ENCODE data around the gene MSL3. TPM values are rescaled to one million over a fixed set of nuclear protein-coding genes. Genes with fewer than 3 reads are reported as not detected.

MSL3 gene
- total RNA-seq, 1 donor from 2014 or later: 12.0 TPM

DNA sequence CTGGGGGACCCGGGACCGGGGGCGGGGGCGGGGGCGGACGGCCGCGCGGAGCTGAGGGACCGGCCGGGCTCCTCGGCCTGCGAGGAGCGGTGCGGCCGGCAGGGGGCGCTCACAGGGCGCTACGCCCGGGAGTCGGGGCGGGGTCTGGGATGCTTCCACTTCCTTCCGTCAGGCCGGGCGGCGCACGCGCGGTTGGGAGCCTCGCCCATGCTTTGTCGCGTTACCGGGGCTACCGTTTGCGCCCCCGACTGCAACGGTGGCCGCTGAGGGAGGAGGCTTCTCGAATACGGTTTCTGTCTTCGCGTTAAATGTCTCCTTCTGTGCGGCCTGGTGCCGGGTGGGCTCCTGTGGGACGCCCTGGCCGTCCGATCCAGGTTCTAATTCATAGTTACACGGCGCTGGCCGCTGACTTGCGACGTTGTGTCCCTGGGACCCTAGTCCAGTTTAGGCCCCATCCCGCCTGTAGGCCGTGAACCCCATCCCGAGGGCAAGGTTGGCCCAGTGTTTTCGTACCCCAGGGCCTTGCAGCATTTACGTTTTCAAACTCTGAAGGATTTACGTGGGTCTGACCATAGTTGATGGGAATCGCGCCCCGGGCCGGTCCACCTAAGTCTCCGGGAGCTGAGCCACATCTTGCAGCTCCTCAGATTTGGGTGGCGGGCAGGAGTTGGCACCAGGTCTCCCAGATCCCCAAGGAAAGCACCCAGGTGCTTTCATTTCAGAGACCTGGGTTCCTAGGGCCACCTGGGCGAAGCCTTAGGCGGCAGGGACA is 549 bp downstream of the MSL3 start:
- Histone ChIP-seq H3K4me1 (ENCODE audit: control insufficient read depth in 3 of 3, insufficient read depth in 3 of 3, low read length in 3 of 3) (peaks cover 4 to 13% (median 4%) of the 10 kb centered on the region in 3 donors), H3K27ac (ENCODE audit: low read depth, low read length) (peak overlapping the region; percentile 85), H3K9me3 (ENCODE audit: control insufficient read depth in 3 of 3, low read length in 3 of 3) (no peaks in the 10 kb centered on the region), H3K27me3 (ENCODE audit: control insufficient read depth in 3 of 3, insufficient read depth in 3 of 3, low read length in 3 of 3) (no peaks in the 10 kb centered on the region), H3K36me3 (ENCODE audit: control insufficient read depth in 3 of 3, insufficient read depth in 3 of 3, low read length in 3 of 3) (peaks cover 8 to 18% (median 8%) of the 10 kb centered on the region in 3 donors), H3K4me3 (ENCODE audit: low read length in 3 of 3) (peak overlapping the region; percentile 77 to 85 (median 85)), H3K9ac (ENCODE audit: low read depth in 1 of 3, low read length in 3 of 3) (peak overlapping the region; percentile 72 to 87 (median 85))

DNA sequence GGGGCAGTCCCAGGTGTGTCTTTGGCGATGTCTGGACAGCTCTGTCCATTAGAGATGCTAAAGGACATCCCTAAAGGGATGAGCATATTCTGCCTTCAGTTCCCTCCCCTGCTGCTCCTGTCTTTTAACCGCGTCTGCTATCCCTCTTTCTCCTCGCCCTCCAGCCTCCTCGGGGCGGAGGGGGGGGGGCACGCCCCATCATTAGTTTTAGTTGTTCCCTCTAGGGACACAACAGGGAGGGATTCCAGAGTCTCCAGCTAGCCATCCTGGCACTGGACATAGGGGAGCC is 1.1 kb downstream of the MSL3 start:
- peak overlapping the region; percentile 72 to 87 (median 85) for H3K9ac ChIP-seq (ENCODE audit: low read depth in 1 of 3, low read length in 3 of 3)
- peaks cover 4 to 13% (median 4%) of the 10 kb centered on the region in 3 donors for H3K4me1 ChIP-seq (ENCODE audit: control insufficient read depth in 3 of 3, insufficient read depth in 3 of 3, low read length in 3 of 3)
- H3K36me3 ChIP-seq (ENCODE audit: control insufficient read depth in 3 of 3, insufficient read depth in 3 of 3, low read length in 3 of 3): peaks cover 12 to 22% (median 12%) of the 10 kb centered on the region in 3 donors
- no peaks in the 10 kb centered on the region for H3K27me3 ChIP-seq (ENCODE audit: control insufficient read depth in 3 of 3, insufficient read depth in 3 of 3, low read length in 3 of 3)
- peak overlapping the region; percentile 77 to 85 (median 85) for H3K4me3 ChIP-seq (ENCODE audit: low read length in 3 of 3)
- no peaks in the 10 kb centered on the region for H3K9me3 ChIP-seq (ENCODE audit: control insufficient read depth in 3 of 3, low read length in 3 of 3)
- peak overlapping the region; percentile 85 for H3K27ac ChIP-seq (ENCODE audit: low read depth, low read length)

DNA sequence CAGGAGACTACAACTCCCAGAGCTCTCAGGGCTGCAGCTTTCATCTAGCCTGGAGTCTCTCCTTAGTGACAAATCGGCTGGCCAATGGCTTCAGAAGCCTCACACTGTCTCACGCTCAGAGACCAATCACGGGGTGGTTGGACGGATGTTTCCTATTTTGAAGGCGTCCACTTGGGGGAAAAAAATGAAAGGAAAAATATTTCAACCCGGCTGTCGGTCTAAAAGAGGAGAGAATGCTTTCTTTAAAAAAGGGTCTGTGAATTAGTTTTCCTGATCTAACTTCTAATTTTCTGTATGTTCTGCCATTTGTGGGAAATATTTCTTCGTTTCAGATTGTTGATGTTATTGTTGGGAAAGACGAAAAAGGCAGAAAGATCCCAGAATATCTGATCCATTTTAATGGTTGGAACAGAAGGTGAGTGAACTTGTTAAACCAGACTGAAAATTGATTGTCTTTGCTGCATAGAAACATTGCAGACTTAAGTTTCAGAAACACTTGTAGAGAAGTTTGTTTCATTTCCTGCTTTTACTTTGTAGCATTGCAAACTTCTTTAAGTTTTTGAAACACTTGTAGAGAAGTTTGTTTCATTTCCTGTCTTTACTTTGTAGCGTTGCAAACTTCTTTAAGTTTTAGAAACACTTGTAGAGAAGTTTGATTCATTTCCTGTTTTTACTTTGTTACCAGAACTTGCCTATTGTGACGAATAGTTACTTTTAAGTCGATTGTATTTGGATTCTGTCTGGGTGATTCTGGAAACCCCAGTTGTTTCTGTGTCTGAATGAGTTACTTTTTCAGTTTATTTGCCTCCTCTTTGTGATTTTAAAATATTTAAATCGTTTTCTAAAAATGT is 1.6 kb downstream of the MSL3 start:
- H3K9ac ChIP-seq (ENCODE audit: low read depth in 1 of 3, low read length in 3 of 3): peak overlapping the region; percentile 59 to 87 (median 85)
- H3K36me3 ChIP-seq (ENCODE audit: control insufficient read depth in 3 of 3, insufficient read depth in 3 of 3, low read length in 3 of 3): peaks cover 16 to 28% (median 18%) of the 10 kb centered on the region in 3 donors
- H3K27me3 ChIP-seq (ENCODE audit: control insufficient read depth in 3 of 3, insufficient read depth in 3 of 3, low read length in 3 of 3): no peaks in the 10 kb centered on the region
- peaks cover 4 to 13% (median 4%) of the 10 kb centered on the region in 3 donors for H3K4me1 ChIP-seq (ENCODE audit: control insufficient read depth in 3 of 3, insufficient read depth in 3 of 3, low read length in 3 of 3)
- no peaks in the 10 kb centered on the region for H3K9me3 ChIP-seq (ENCODE audit: control insufficient read depth in 3 of 3, low read length in 3 of 3)
- H3K4me3 ChIP-seq (ENCODE audit: low read length in 3 of 3): peak overlapping the region; percentile 77 to 88 (median 85)
- peak overlapping the region; percentile 85 for H3K27ac ChIP-seq (ENCODE audit: low read depth, low read length)

DNA sequence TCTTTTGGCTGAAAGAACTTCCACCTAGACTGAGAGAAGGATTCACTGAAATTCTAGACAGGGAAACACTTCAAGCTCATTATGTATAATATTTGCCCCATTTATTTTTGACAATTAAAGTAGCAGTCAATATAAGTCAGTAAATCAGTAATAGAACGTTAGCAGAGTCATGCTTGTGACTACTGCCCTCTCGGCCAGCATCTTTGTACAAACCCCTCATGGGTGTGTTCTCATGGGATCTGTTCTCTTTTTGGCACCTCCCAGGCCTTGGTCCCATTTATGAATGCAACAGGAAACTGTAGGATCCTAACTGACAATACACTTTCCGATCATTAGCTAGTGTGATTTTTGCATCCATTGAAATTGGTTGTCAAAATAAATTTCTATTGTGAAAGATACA is 2.9 kb downstream of the MSL3 start:
- no peak overlapping the region for H3K27ac ChIP-seq (ENCODE audit: low read depth, low read length)
- H3K27me3 ChIP-seq (ENCODE audit: control insufficient read depth in 3 of 3, insufficient read depth in 3 of 3, low read length in 3 of 3): no peaks in the 10 kb centered on the region
- H3K4me3 ChIP-seq (ENCODE audit: low read length in 3 of 3): no peak overlapping the region
- peaks cover 4 to 13% (median 4%) of the 10 kb centered on the region in 3 donors for H3K4me1 ChIP-seq (ENCODE audit: control insufficient read depth in 3 of 3, insufficient read depth in 3 of 3, low read length in 3 of 3)
- no peak overlapping the region for H3K9ac ChIP-seq (ENCODE audit: low read depth in 1 of 3, low read length in 3 of 3)
- H3K36me3 ChIP-seq (ENCODE audit: control insufficient read depth in 3 of 3, insufficient read depth in 3 of 3, low read length in 3 of 3): peaks cover 24 to 35% (median 25%) of the 10 kb centered on the region in 3 donors
- H3K9me3 ChIP-seq (ENCODE audit: control insufficient read depth in 3 of 3, low read length in 3 of 3): no peaks in the 10 kb centered on the region

DNA sequence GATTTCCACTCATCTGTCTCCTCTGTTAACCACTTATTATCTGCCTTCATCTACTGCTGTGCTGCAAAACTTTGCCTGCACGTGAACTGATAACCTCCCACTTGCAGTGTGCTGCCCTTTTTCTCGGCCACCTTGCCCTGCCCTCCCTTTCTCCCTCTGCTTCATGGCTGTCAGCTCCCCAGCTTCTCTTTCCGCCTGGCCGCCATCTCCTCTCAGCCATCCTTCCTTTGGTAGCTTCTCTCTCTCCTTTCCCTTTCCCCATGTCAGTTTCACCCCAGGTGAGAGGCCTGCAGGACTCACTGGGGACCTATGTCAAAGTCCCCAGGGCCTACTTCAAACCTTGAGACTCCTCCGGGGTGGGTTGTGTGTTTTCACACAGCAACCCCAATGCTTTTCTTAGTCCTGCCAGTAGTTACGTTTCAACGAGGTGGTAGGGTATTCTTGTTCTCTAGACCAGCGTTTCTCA is 6.6 kb downstream of the MSL3 start:
- Histone ChIP-seq H3K9ac (ENCODE audit: low read depth in 1 of 3, low read length in 3 of 3) (no peak overlapping the region), H3K9me3 (ENCODE audit: control insufficient read depth in 3 of 3, low read length in 3 of 3) (no peaks in the 10 kb centered on the region), H3K27ac (ENCODE audit: low read depth, low read length) (no peak overlapping the region), H3K36me3 (ENCODE audit: control insufficient read depth in 3 of 3, insufficient read depth in 3 of 3, low read length in 3 of 3) (peaks cover 33 to 44% (median 39%) of the 10 kb centered on the region in 3 donors), H3K4me1 (ENCODE audit: control insufficient read depth in 3 of 3, insufficient read depth in 3 of 3, low read length in 3 of 3) (no peaks in the 10 kb centered on the region), H3K4me3 (ENCODE audit: low read length in 3 of 3) (no peak overlapping the region), H3K27me3 (ENCODE audit: control insufficient read depth in 3 of 3, insufficient read depth in 3 of 3, low read length in 3 of 3) (no peaks in the 10 kb centered on the region)

DNA sequence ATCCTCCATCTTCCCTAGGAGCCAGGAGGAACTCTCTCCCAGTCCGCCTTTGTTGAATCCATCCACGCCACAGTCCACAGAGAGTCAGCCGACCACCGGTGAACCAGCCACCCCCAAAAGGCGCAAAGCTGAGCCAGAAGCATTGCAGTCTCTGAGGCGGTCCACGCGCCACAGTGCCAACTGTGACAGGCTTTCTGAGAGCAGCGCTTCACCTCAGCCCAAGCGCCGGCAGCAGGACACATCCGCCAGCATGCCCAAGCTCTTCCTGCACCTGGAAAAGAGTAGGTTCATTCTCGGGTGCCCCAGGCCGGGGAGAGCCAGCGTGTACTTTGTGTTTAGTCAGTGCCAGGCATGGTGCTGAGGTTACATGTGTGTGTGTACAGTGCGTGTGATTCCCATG is 7.4 kb downstream of the MSL3 start:
- peaks cover 35 to 44% (median 39%) of the 10 kb centered on the region in 3 donors for H3K36me3 ChIP-seq (ENCODE audit: control insufficient read depth in 3 of 3, insufficient read depth in 3 of 3, low read length in 3 of 3)
- H3K4me1 ChIP-seq (ENCODE audit: control insufficient read depth in 3 of 3, insufficient read depth in 3 of 3, low read length in 3 of 3): peaks cover 0 to 1% (median 0%) of the 10 kb centered on the region in 3 donors
- H3K4me3 ChIP-seq (ENCODE audit: low read length in 3 of 3): no peak overlapping the region
- no peaks in the 10 kb centered on the region for H3K27me3 ChIP-seq (ENCODE audit: control insufficient read depth in 3 of 3, insufficient read depth in 3 of 3, low read length in 3 of 3)
- H3K27ac ChIP-seq (ENCODE audit: low read depth, low read length): no peak overlapping the region
- no peak overlapping the region for H3K9ac ChIP-seq (ENCODE audit: low read depth in 1 of 3, low read length in 3 of 3)
- no peaks in the 10 kb centered on the region for H3K9me3 ChIP-seq (ENCODE audit: control insufficient read depth in 3 of 3, low read length in 3 of 3)

DNA sequence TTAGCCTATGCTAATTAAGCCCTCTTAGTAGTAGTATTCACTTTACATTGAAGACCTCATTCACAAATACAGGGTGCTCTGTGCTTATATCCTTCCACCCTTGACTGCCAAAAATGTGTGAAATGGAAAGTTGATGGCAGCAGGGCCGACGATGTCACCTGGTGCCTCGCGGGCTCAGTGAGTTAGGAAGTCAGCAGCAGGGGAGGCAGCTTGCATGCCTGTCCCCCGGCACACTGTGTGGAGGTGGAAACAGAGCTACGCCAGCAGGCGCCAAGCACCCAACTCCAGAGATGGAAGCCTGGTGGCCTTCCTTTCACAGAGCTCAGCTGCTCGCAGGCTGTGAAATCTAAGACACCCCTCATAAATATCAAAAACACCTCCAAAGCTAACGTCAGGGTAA is 8.4 kb downstream of the MSL3 start:
- Histone ChIP-seq H3K27ac (ENCODE audit: low read depth, low read length) (no peak overlapping the region), H3K4me3 (ENCODE audit: low read length in 3 of 3) (no peak overlapping the region), H3K9me3 (ENCODE audit: control insufficient read depth in 3 of 3, low read length in 3 of 3) (no peaks in the 10 kb centered on the region), H3K9ac (ENCODE audit: low read depth in 1 of 3, low read length in 3 of 3) (no peak overlapping the region), H3K4me1 (ENCODE audit: control insufficient read depth in 3 of 3, insufficient read depth in 3 of 3, low read length in 3 of 3) (peaks cover 0 to 2% (median 0%) of the 10 kb centered on the region in 3 donors), H3K27me3 (ENCODE audit: control insufficient read depth in 3 of 3, insufficient read depth in 3 of 3, low read length in 3 of 3) (no peaks in the 10 kb centered on the region), H3K36me3 (ENCODE audit: control insufficient read depth in 3 of 3, insufficient read depth in 3 of 3, low read length in 3 of 3) (peaks cover 35 to 44% (median 36%) of the 10 kb centered on the region in 3 donors)

DNA sequence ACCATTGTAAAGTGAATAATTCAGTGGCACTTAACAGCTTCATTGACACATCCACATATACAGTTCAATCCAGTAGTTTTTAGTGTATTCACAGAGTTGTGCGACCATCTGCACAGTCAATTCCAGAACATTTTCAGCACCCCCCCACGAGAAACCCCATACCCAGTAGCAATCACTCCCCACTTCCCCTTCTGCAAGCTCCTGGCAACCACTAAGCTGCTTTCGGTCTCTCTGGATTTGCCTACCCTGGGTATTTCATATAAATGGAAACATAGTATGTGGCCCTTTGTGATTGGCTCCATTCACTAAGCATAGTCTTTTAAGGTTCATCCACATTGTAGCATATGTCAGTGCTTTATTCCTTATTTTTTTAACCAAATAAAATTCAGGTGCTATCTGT is 10.0 kb downstream of the MSL3 start:
- no peak overlapping the region for H3K9ac ChIP-seq (ENCODE audit: low read depth in 1 of 3, low read length in 3 of 3)
- no peaks in the 10 kb centered on the region for H3K27me3 ChIP-seq (ENCODE audit: control insufficient read depth in 3 of 3, insufficient read depth in 3 of 3, low read length in 3 of 3)
- peaks cover 24 to 40% (median 32%) of the 10 kb centered on the region in 3 donors for H3K36me3 ChIP-seq (ENCODE audit: control insufficient read depth in 3 of 3, insufficient read depth in 3 of 3, low read length in 3 of 3)
- H3K4me3 ChIP-seq (ENCODE audit: low read length in 3 of 3): no peak overlapping the region
- peaks cover 0 to 2% (median 0%) of the 10 kb centered on the region in 3 donors for H3K4me1 ChIP-seq (ENCODE audit: control insufficient read depth in 3 of 3, insufficient read depth in 3 of 3, low read length in 3 of 3)
- no peaks in the 10 kb centered on the region for H3K9me3 ChIP-seq (ENCODE audit: control insufficient read depth in 3 of 3, low read length in 3 of 3)
- no peak overlapping the region for H3K27ac ChIP-seq (ENCODE audit: low read depth, low read length)

DNA sequence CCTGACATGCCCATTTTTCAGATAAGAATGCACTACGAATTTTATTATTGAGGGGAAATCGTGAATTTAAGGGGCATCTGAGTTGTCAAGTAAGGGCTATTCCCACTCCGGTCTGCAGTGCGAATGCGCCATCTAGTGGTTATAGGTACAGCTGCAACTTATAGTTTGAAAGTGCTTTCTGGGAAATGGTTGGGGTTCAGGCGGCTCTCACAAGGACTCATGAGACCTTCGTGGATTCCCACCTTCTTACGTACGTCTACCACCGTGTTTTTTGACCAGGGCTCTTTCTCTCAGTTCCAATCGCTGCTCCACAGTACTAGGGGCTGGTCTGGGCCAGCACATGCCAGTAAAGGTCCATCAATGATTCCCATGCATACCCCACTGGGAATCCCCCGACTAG is 12.3 kb downstream of the MSL3 start:
- H3K9ac ChIP-seq (ENCODE audit: low read depth in 1 of 3, low read length in 3 of 3): no peak overlapping the region
- no peak overlapping the region for H3K27ac ChIP-seq (ENCODE audit: low read depth, low read length)
- peaks cover 9 to 24% (median 16%) of the 10 kb centered on the region in 3 donors for H3K36me3 ChIP-seq (ENCODE audit: control insufficient read depth in 3 of 3, insufficient read depth in 3 of 3, low read length in 3 of 3)
- H3K9me3 ChIP-seq (ENCODE audit: control insufficient read depth in 3 of 3, low read length in 3 of 3): no peaks in the 10 kb centered on the region
- no peaks in the 10 kb centered on the region for H3K27me3 ChIP-seq (ENCODE audit: control insufficient read depth in 3 of 3, insufficient read depth in 3 of 3, low read length in 3 of 3)
- H3K4me3 ChIP-seq (ENCODE audit: low read length in 3 of 3): no peak overlapping the region
- peaks cover 0 to 2% (median 0%) of the 10 kb centered on the region in 3 donors for H3K4me1 ChIP-seq (ENCODE audit: control insufficient read depth in 3 of 3, insufficient read depth in 3 of 3, low read length in 3 of 3)

DNA sequence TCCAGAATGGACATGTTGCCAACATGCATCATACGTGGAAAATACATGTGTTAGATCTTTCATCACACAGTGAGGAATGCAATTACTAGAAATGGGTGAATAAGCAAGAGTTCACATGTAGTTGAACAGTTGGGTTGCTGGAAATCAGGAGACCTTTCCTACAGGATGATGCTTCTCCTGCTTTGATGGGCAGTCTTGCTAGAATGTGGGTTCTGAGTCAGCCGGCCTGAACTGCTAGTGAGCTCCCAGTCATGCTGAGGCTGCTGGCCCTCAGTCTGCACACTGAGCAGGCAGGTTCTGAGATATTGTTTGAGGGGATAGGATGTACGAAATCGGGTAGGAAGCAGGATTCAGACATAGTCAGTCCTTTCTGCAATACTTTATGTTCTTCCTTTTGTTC is 20.2 kb downstream of the MSL3 start:
- Histone ChIP-seq H3K9me3 (ENCODE audit: control insufficient read depth in 3 of 3, low read length in 3 of 3) (no peaks in the 10 kb centered on the region), H3K4me1 (ENCODE audit: control insufficient read depth in 3 of 3, insufficient read depth in 3 of 3, low read length in 3 of 3) (no peaks in the 10 kb centered on the region), H3K9ac (ENCODE audit: low read depth in 1 of 3, low read length in 3 of 3) (no peak overlapping the region), H3K4me3 (ENCODE audit: low read length in 3 of 3) (no peak overlapping the region), H3K36me3 (ENCODE audit: control insufficient read depth in 3 of 3, insufficient read depth in 3 of 3, low read length in 3 of 3) (peaks cover 0 to 7% (median 5%) of the 10 kb centered on the region in 3 donors), H3K27me3 (ENCODE audit: control insufficient read depth in 3 of 3, insufficient read depth in 3 of 3, low read length in 3 of 3) (no peaks in the 10 kb centered on the region), H3K27ac (ENCODE audit: low read depth, low read length) (no peak overlapping the region)
